Stomach smooth muscle (tissue), 2 donors: ENCODE data around the gene KRTAP10-9.
"Not testable (repeated sequence)": the region's sequence is repeated elsewhere in the genome, so short reads cannot be mapped to it uniquely, and the experiment has no call there.

Experiments used
- H3K27ac ChIP-seq: one replicate; pipeline ENCODE4 v1.7.0; 2013; ENCODE audit warnings: mild to moderate bottlenecking, low read length, inconsistent platforms
- H3K27me3 ChIP-seq, 2 donors: one replicate each; pipeline ENCODE4 v1.7.0; 2013; ENCODE audit warnings: low read length in 2 of 2; ENCODE audit not compliant: insufficient read depth in 2 of 2, control insufficient read depth in 1 of 2
- H3K36me3 ChIP-seq, 2 donors: one replicate each; pipeline ENCODE4 v1.7.0; 2013; ENCODE audit warnings: low read length in 2 of 2; ENCODE audit not compliant: control insufficient read depth in 2 of 2, insufficient read depth in 2 of 2
- H3K4me1 ChIP-seq: one replicate; pipeline ENCODE4 v1.7.0; 2013; ENCODE audit warnings: low read length; ENCODE audit not compliant: control insufficient read depth, insufficient read depth
- H3K4me3 ChIP-seq, 2 donors: one replicate each; pipeline ENCODE4 v1.7.0; 2013; ENCODE audit warnings: low read length in 2 of 2
- H3K9ac ChIP-seq, 2 donors: one replicate each; pipeline ENCODE4 v1.7.0; 2013; ENCODE audit warnings: low read length in 2 of 2, mild to moderate bottlenecking in 1 of 2
- H3K9me3 ChIP-seq, 2 donors: one replicate each; pipeline ENCODE4 v1.7.0; 2013; ENCODE audit warnings: low read length in 2 of 2; ENCODE audit not compliant: control insufficient read depth in 2 of 2
- donor health status: healthy.
- donor health status: Pancreatic carcinoma.

Gene KRTAP10-9

GRCh38 chr21:44653656-44654575 is 27.0 kb downstream of the KRTAP10-9 start:
- Histone ChIP-seq H3K9ac (no peak overlapping the region), H3K36me3 (no peaks in the 10 kb centered on the region), H3K9me3 (peaks cover 2 to 5% of the 10 kb centered on the region in 2 donors), H3K27me3 (peaks cover 3 to 6% of the 10 kb centered on the region in 2 donors), H3K4me3 (no peak overlapping the region), H3K4me1 (peaks cover 2% of the 10 kb centered on the region), H3K27ac (no peak overlapping the region)

GRCh38 chr21:44654576-44655175 is 27.8 kb downstream of the KRTAP10-9 start, which contains the start of gene KRTAP12-4:
TSS of gene KRTAP12-4 (minus strand) at chr21:44654659. CDS start at chr21:44654614, 45 bp downstream.
- peaks cover 2 to 5% of the 10 kb centered on the region in 2 donors for H3K9me3 ChIP-seq
- no peak within 1 kb of the TSS for H3K27ac ChIP-seq
- peaks cover 4 to 6% of the 10 kb centered on the region in 2 donors for H3K27me3 ChIP-seq
- no peak within 1 kb of the TSS for H3K4me3 ChIP-seq
- peaks cover 2% of the 10 kb centered on the region for H3K4me1 ChIP-seq
- no peak within 1 kb of the TSS for H3K9ac ChIP-seq
- no peaks in the 10 kb centered on the region for H3K36me3 ChIP-seq

GRCh38 chr21:44656868-44657267 is 30.0 kb downstream of the KRTAP10-9 start:
- no peaks in the 10 kb centered on the region for H3K36me3 ChIP-seq
- no peak overlapping the region for H3K27ac ChIP-seq
- H3K4me3 ChIP-seq: no peak overlapping the region

GRCh38 chr21:44657635-44658540 is 31.0 kb downstream of the KRTAP10-9 start, which contains the start of gene KRTAP12-3:
TSS of gene KRTAP12-3 (plus strand) at chr21:44657932. CDS start at chr21:44657980, 48 bp downstream.
- peaks cover 2 to 5% of the 10 kb centered on the region in 2 donors for H3K9me3 ChIP-seq
- H3K27ac ChIP-seq: no peak within 1 kb of the TSS
- H3K36me3 ChIP-seq: no peaks in the 10 kb centered on the region
- no peak within 1 kb of the TSS for H3K4me3 ChIP-seq
- H3K9ac ChIP-seq: no peak within 1 kb of the TSS
- peaks cover 4 to 6% of the 10 kb centered on the region in 2 donors for H3K27me3 ChIP-seq
- H3K4me1 ChIP-seq: peaks cover 2% of the 10 kb centered on the region

More at GRCh38 chr21:44656868-44657267, 30.0 kb downstream of the KRTAP10-9 start:
- Histone ChIP-seq H3K9ac (no peak overlapping the region), H3K9me3 (peaks cover 2 to 5% of the 10 kb centered on the region in 2 donors), H3K27me3 (peaks cover 4 to 6% of the 10 kb centered on the region in 2 donors), H3K4me1 (peaks cover 2% of the 10 kb centered on the region)

- H3K4me1 ChIP-seq: peaks cover 2% of the 10 kb centered on the region
- H3K4me3 ChIP-seq: no peak overlapping the region
- no peaks in the 10 kb centered on the region for H3K36me3 ChIP-seq
- no peak overlapping the region for H3K9ac ChIP-seq
- H3K9me3 ChIP-seq: peaks cover 2 to 5% of the 10 kb centered on the region in 2 donors
- H3K27ac ChIP-seq: no peak overlapping the region
- H3K27me3 ChIP-seq: peaks cover 4 to 6% of the 10 kb centered on the region in 2 donors
These were observed 31.6 kb downstream of the KRTAP10-9 start for GRCh38 chr21:44658541-44658910.

- H3K4me1 ChIP-seq: peaks cover 2% of the 10 kb centered on the region
- H3K27ac ChIP-seq: no peak overlapping the region
- peaks cover 2 to 5% of the 10 kb centered on the region in 2 donors for H3K9me3 ChIP-seq
- H3K4me3 ChIP-seq: no peak overlapping the region
- H3K9ac ChIP-seq: no peak overlapping the region
- H3K36me3 ChIP-seq: no peaks in the 10 kb centered on the region
- H3K27me3 ChIP-seq: peaks cover 4% of the 10 kb centered on the region in 2 donors
These were observed 32.2 kb downstream of the KRTAP10-9 start for GRCh38 chr21:44658913-44659595.

GRCh38 chr21:44661567-44661966 is 34.7 kb downstream of the KRTAP10-9 start:
- H3K27me3 ChIP-seq, H3K9ac ChIP-seq, H3K27ac ChIP-seq, H3K9me3 ChIP-seq, H3K4me1 ChIP-seq, H3K36me3 ChIP-seq, H3K4me3 ChIP-seq: not testable (repeated sequence)

- Histone ChIP-seq H3K4me3 (no peak overlapping the region), H3K36me3 (no peaks in the 10 kb centered on the region), H3K27ac (no peak overlapping the region), H3K9ac (no peak overlapping the region), H3K27me3 (peaks cover 0 to 4% of the 10 kb centered on the region in 2 donors), H3K4me1 (no peaks in the 10 kb centered on the region), H3K9me3 (peaks cover 0 to 4% of the 10 kb centered on the region in 2 donors)
These were observed 37.8 kb downstream of the KRTAP10-9 start for GRCh38 chr21:44664691-44665090.

- no peak within 1 kb of the TSS for H3K27ac ChIP-seq
- peaks cover 2 to 10% of the 10 kb centered on the region in 2 donors for H3K9me3 ChIP-seq
- H3K9ac ChIP-seq: no peak within 1 kb of the TSS
- no peak within 1 kb of the TSS for H3K4me3 ChIP-seq
- no peaks in the 10 kb centered on the region for H3K4me1 ChIP-seq
- no peaks in the 10 kb centered on the region for H3K36me3 ChIP-seq
- peaks cover 0 to 7% of the 10 kb centered on the region in 2 donors for H3K27me3 ChIP-seq
These were observed 39.8 kb downstream of the KRTAP10-9 start, which contains the start of gene KRTAP12-2 for GRCh38 chr21:44666401-44667320. TSS of gene KRTAP12-2 (minus strand) at chr21:44666927. CDS start at chr21:44666886, 41 bp downstream.
